NCI-H69 (cell line): ENCODE data around the gene LONRF3.
A peak's percentile ranks its signal among the peaks of the same experiment; 100 is the strongest.

Source experiments
- DNase-seq: peaks from one replicate; lab custom pipeline; 2025; lab: John Stamatoyannopoulos, UW

Gene LONRF3

GRCh38 chrX:118974088-118974907 lies at the start of gene LONRF3:
TSS of gene LONRF3 (plus strand) at chrX:118974618. CDS start at chrX:118974781, 163 bp downstream.
- peak; percentile 76 for DNase-seq

GRCh38 chrX:118928151-118928550 lies 46.3 kb upstream of the LONRF3 start:
- no peak for DNase-seq

GRCh38 chrX:118935352-118935751 lies 39.1 kb upstream of the LONRF3 start:
- DNase-seq = no peak

GRCh38 chrX:118941147-118941546 lies 33.3 kb upstream of the LONRF3 start:
- DNase-seq = no peak

GRCh38 chrX:118943102-118943501 lies 31.3 kb upstream of the LONRF3 start:
- DNase-seq = no peak

DNA sequence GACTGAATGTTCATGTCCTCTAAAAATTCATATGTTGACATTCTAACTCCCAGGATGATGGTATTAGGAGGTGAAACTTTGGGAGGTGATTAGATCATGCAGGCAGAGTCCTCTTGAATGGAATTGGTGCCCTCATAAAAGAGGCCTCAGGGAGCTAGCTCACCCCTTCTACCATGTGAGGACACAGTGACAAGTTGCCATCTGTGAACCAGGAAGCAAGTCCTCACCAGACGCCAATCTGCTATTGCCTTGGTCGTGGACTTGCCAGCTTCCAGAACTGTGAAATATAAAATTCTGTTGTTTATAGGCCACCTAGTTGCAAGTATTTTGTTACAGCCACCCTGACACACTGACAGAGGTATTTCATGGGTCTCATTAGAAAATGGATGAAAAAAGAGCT lies 28.5 kb upstream of the LONRF3 start:
- DNase-seq = no peak

GRCh38 chrX:118948270-118948669 lies 26.1 kb upstream of the LONRF3 start:
- no peak for DNase-seq

- DNase-seq = no peak
These were observed 12.4 kb upstream of the LONRF3 start for GRCh38 chrX:118961866-118962560.

- no peak for DNase-seq
These were observed 11.3 kb upstream of the LONRF3 start for GRCh38 chrX:118963159-118963558.

- no peak for DNase-seq
These were observed 10.2 kb upstream of the LONRF3 start for GRCh38 chrX:118964252-118964651.

DNA sequence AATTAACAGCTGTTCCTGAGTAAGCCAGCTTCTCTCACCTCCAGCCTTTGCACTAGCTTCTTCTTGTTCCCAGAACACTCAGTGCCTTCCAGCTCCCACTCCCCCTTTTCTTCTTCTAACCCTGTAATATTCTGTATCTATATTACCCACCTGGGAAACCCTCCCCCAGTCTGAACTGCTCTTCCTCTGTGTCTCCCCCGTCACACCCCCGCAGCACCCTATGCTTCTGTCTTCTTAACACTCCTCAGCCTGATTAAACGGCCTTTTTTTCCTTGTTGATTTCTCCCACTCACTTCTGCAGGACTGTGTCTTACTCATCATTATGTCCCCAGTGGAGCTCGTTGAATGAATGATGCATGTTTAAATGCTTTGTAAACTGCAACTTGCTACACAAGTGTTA lies 9.0 kb upstream of the LONRF3 start:
- no peak for DNase-seq

- no peak for DNase-seq
These were observed 6.4 kb upstream of the LONRF3 start for GRCh38 chrX:118968031-118968430.

DNA sequence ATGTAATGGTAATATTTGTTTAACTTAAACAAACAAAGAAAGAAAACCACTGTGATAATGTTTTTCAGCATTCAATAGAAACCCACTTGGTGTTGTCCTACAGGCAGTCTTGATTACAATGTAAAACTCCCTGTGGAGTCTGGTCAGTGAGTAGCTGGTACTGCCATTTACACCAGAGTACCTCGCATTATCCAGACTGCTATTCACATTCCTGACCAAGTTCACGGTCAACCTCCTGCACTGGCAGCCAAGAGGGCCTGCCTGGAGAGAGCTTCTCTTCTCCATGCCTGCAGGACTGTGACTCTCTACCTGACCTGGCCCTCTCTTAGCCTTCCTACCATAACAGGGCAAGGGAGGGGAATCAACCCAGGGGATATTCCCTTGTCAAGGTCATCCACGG lies 2.9 kb upstream of the LONRF3 start:
- peak; percentile 86 for DNase-seq

DNA sequence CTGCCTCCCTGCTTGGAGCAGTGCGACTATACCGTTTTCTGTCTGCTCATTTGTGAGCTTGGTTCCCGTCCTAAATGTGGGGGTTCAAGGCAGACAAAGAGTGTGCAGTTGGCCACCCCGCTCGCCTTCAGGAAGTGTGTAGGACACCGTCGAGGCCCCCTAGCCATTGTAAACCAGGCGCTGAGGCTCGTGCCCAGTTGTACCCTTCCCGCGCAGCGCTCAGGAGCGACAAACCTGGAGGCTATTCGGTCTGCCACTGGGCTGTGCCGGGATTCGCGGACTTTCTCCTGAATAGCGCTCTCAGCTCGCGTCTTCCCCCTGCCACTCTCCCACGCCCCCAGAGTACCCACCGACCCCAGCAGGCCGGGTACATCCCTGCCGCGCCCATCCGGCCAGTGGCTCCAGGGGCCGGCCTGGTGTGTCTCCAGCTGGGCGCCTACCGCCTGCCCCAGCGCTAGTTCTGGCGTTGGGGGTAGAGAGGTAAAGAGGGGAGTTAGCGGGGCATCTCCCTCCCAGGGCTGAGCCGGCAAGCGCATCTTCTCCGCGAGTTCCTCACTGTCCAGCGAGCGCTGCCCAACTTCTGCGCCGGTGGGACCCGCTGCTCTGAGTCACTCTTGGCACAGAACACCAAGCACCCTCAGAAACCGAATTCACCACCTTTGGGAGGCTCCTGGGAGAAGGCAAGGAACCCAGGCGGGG lies 880 bp upstream of the LONRF3 start:
- peak; percentile 36 for DNase-seq

- DNase-seq = peak; percentile 73
These were observed 672 bp downstream of the LONRF3 start for GRCh38 chrX:118974908-118975671.

GRCh38 chrX:118975831-118976598 lies 1.6 kb downstream of the LONRF3 start:
- DNase-seq = peak; percentile 78

- DNase-seq = peak; percentile 84
These were observed 2.4 kb downstream of the LONRF3 start for GRCh38 chrX:118976599-118977340.

- DNase-seq = no peak
These were observed 3.0 kb downstream of the LONRF3 start for GRCh38 chrX:118977424-118977823.

DNA sequence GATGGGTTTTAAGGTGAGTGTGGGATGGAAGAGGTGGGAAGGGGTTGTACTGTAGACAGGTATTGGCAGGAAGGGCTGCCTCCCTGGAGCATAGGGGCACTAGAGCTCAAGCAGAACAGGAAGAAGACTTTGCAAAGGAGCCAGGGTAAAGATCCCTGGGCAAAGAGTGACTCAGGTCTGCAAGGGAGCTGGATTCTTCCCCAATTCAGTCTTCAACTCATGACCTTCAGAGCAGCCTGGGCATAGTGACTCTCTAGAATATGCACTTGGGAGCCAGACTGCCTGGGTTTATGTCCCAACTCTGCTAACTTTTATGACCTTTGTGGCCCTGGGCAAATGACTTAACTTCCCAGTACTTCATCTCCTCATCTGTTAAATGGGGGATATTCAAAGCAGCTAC lies 4.0 kb downstream of the LONRF3 start:
- DNase-seq = no peak

GRCh38 chrX:118980761-118981160 lies 6.3 kb downstream of the LONRF3 start:
- no peak for DNase-seq

GRCh38 chrX:118983513-118983912 lies 9.1 kb downstream of the LONRF3 start:
- no peak for DNase-seq
